ENCODE data around the gene FAM107B. TPM values are rescaled to one million over a fixed set of nuclear protein-coding genes. Genes with fewer than 3 reads are reported as not detected.

FAM107B gene
- total and polyA plus RNA-seq, 2 of the 13 experiments (the other 11 are each of a cell fraction or from before 2014, with no cell fraction given) = 15.7 to 24.8 TPM

- TF ChIP-seq TEF (CRISPR knock-in tag; IDR thresholded peaks at IDR 0.05) (no peak), ZKSCAN1 (IDR thresholded peaks at IDR 0.05; ENCODE audit: low read length) (peak; percentile 94), CREB1 (IDR thresholded peaks at IDR 0.05) (no peak), CREB1 (CRISPR knock-in tag; IDR thresholded peaks at IDR 0.05) (no peak), MTERF4 (CRISPR knock-in tag; IDR thresholded peaks at IDR 0.05) (no peak), RAD21 (CRISPR knock-in tag; IDR thresholded peaks at IDR 0.05) (peak; percentile 35; the same call in 1 of the 2 replicates), ZNF143 (CRISPR knock-in tag; IDR thresholded peaks at IDR 0.05) (no peak), RXRA (CRISPR knock-in tag; IDR thresholded peaks at IDR 0.05) (0 out of 2 replicates have a peak, but pooled peaks have one; percentile 23), PHF20 (CRISPR knock-in tag; IDR thresholded peaks at IDR 0.05) (no peak), NRL (CRISPR knock-in tag; IDR thresholded peaks at IDR 0.05; ENCODE audit: borderline replicate concordance) (no peak), SMC3 (IDR thresholded peaks at IDR 0.05; ENCODE audit: low read length) (peak; percentile 70), MEF2D (CRISPR knock-in tag; IDR thresholded peaks at IDR 0.05) (no peak), ZNF44 (CRISPR knock-in tag; IDR thresholded peaks at IDR 0.05) (peak; percentile 47; the same call in 1 of the 2 replicates), HNRNPL (IDR thresholded peaks at IDR 0.05; ENCODE audit: low read depth, low read length) (0 out of 2 replicates have a peak, but pooled peaks have one; percentile 61), ZBTB37 (CRISPR knock-in tag; IDR thresholded peaks at IDR 0.05) (no peak), ZNF598 (CRISPR knock-in tag; IDR thresholded peaks at IDR 0.05; ENCODE audit: borderline replicate concordance) (peak; percentile 48; the same call in 1 of the 2 replicates), XBP1 (CRISPR knock-in tag; IDR thresholded peaks at IDR 0.05) (no peak), ZHX1 (CRISPR knock-in tag; IDR thresholded peaks at IDR 0.05; ENCODE audit: low read depth) (no peak), ZSCAN9 (CRISPR knock-in tag; IDR thresholded peaks at IDR 0.05; ENCODE audit: borderline replicate concordance) (no peak), ZNF343 (CRISPR knock-in tag; IDR thresholded peaks at IDR 0.05) (no peak), MTF1 (CRISPR knock-in tag; IDR thresholded peaks at IDR 0.05) (no peak), HHEX (CRISPR knock-in tag; IDR thresholded peaks at IDR 0.05) (0 out of 2 replicates have a peak, but pooled peaks have one; percentile 29), MAFK (conservative IDR thresholded peaks at IDR 0.05 in 1 of 2, IDR thresholded peaks at IDR 0.05 in 1 of 2; ENCODE audit: low read length in 2 of 2) (peak; percentile 87 to 93), ZNF878 (CRISPR knock-in tag; IDR thresholded peaks at IDR 0.05) (no peak), ZNF672 (CRISPR knock-in tag; IDR thresholded peaks at IDR 0.05) (no peak), FOXK2 (IDR thresholded peaks at IDR 0.05) (no peak), SNAPC5 (CRISPR knock-in tag; IDR thresholded peaks at IDR 0.05; ENCODE audit: borderline replicate concordance) (no peak)
These were observed 218.3 kb downstream of the FAM107B start (continued) for GRCh38 chr10:14556285-14556956.
